ENCODE measurements around the gene MXRA8.

Gene MXRA8

DNA sequence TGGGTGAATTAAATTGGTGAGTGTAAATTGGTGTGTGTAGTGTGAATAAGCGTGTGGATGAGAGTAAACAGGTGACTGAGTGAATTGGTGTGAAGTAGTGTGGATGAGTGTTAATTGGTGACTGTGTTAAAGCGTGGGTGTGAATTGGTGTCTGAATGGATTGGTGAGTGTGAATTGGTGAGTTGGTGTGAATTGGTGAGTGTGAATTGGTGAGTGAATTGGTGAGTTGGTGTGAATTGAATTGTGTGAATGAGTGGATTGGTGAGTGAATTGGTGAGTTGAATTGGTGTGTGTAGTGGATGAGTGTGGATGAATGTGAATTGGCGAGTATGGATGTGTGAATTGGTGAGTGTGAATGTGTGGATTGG is 8.3 kb upstream of the MXRA8 start:
- TF ChIP-seq, protein P1, sequence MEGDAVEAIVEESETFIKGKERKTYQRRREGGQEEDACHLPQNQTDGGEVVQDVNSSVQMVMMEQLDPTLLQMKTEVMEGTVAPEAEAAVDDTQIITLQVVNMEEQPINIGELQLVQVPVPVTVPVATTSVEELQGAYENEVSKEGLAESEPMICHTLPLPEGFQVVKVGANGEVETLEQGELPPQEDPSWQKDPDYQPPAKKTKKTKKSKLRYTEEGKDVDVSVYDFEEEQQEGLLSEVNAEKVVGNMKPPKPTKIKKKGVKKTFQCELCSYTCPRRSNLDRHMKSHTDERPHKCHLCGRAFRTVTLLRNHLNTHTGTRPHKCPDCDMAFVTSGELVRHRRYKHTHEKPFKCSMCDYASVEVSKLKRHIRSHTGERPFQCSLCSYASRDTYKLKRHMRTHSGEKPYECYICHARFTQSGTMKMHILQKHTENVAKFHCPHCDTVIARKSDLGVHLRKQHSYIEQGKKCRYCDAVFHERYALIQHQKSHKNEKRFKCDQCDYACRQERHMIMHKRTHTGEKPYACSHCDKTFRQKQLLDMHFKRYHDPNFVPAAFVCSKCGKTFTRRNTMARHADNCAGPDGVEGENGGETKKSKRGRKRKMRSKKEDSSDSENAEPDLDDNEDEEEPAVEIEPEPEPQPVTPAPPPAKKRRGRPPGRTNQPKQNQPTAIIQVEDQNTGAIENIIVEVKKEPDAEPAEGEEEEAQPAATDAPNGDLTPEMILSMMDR (IDR thresholded peaks at IDR 0.05): no peak

DNA sequence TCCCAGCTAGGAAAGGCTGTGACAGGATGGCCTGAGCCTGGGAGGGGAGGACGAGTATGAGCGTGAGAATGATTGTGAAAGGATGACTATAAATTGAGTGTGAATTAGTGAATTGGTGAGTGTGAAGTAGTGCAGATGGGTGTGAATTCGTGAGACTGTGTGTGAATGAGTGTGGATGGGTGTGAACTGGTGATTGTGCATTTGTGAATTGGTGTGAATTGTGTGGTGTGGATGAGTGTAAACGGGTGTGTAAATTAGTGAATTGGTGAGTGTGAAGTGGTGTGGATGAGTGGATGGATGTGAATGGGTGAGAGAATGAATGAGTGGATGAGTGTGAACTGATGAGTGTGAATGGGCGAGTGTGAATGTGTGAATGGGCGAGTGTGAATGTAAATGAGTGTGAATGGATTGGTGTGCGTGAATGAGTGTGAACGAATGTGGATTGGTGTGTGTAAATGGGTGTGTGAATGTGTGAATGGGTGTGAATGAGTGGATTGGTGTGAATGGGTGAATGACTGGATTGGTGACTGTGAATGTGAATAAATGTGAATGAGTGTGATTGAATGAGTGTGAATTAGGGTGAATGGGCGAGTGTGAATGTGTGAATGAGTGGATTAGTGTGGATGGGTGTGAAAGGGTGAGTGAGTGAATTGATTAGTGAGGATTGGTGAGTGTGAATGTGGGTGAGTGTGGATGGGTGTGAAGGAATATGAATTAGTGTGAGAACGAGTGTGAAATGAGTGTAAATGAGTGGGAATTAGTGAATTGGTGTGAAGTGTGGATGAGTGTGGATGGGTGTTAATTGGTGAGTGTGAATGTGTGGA is 7.7 kb upstream of the MXRA8 start:
- TF ChIP-seq, protein P1 (IDR thresholded peaks at IDR 0.05): no peak

DNA sequence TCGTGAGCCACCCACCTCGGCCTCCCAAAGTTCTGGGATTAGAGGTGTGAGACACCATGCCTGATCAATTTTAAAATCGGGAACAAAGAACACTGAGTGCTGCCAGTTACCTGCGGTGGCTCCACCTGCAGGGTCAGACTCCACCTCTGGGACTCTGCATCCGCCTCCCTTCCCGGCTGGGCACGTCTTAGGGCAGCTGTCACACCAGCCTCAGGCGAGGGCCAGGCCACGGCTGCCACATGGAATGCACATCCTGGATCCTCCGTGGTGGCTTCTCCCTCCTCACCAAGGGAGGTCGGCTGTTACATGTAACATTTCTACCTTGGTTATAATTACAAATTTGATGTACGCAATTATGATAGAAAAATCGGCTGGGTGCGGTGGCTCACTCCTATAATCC is 5.9 kb upstream of the MXRA8 start:
- TF ChIP-seq, protein P1 (IDR thresholded peaks at IDR 0.05): no peak

DNA sequence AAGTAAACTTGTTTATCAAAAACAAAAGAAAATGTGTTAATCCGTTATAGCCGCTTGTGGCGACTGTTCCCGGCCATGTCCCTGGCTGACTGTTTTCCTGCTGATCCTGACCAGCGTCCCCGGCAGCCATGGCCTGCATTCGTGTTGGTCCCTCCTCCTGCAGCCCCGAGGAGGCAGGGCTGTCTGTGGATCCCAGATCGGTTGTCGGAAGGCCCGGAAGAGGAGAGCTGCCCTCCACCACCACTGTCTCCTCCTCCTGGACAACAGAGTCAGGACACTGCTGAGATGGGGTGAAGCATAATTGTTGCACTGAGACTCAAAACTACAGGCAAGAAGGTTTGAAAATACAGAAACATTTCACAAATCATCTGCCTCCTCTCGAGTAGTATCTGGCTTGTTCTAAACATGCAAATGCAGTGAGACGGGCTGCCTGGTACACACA is 3.6 kb upstream of the MXRA8 start:
- TF ChIP-seq, protein P1 (IDR thresholded peaks at IDR 0.05): no peak

DNA sequence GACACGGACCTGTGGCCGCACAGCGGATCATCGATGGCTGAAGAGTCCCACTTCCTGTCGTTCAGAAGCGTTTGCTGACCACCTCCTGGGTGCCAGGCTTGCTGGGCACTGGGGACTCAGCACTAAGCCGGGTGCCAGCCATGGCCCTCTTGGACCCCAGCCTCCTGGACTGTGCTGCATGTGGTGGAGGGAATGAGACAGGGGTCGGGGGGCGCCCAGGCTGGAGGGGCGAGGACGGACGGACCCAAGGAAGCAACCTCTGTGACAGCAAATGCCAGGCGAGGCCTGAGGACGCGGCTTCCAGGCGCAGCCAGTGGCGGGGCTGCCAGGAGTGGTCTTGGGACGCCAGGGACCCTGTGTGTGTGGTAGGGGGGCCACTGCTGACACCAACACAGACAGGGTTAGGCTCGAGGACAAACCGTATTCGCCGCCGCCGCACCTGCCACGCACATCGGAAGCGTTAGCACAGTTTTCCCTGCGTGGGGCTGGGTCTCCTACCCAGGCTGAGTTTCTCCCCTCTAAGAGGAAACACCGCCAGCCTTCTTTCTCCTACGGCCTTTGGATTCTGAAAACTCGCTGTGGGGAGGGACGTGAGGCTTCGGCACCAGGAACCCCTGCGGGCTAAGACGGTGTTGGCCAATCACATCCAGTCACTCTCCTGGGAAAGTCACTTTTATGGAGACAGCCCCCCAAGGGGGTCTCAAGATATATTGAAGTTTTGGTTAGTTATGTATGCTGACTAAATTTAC is 3.1 kb upstream of the MXRA8 start:
- TF ChIP-seq, protein P1 (IDR thresholded peaks at IDR 0.05): no peak

DNA sequence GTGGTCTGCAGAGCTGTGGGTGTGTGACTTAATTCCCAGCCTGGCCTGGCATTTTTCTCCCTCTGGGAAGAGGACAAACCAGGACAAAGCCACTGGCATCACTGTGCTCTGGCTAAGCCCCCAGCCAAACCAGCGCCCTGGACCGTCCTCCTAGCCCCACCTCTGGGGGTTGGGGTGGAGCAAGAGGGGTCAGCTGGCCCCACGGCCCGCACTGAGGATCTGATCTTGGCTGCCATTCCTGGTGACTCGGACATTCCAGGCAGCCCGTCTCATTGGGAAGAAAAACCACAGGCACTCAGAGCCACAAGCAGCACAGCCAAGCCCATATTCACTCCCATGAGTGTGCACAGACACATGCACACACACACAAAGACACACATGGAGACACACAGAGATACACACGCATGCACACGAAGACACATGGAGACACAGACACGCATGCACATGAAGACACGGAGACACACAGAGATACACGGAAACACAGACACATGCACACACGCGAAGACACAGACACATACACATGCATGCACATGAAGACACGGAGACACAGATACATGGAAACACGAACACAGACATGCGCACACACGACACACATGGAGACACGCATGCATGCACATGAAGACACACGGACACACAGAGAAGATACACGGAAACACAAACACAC is 2.3 kb upstream of the MXRA8 start:
- TF ChIP-seq, protein P1 (IDR thresholded peaks at IDR 0.05): no peak

DNA sequence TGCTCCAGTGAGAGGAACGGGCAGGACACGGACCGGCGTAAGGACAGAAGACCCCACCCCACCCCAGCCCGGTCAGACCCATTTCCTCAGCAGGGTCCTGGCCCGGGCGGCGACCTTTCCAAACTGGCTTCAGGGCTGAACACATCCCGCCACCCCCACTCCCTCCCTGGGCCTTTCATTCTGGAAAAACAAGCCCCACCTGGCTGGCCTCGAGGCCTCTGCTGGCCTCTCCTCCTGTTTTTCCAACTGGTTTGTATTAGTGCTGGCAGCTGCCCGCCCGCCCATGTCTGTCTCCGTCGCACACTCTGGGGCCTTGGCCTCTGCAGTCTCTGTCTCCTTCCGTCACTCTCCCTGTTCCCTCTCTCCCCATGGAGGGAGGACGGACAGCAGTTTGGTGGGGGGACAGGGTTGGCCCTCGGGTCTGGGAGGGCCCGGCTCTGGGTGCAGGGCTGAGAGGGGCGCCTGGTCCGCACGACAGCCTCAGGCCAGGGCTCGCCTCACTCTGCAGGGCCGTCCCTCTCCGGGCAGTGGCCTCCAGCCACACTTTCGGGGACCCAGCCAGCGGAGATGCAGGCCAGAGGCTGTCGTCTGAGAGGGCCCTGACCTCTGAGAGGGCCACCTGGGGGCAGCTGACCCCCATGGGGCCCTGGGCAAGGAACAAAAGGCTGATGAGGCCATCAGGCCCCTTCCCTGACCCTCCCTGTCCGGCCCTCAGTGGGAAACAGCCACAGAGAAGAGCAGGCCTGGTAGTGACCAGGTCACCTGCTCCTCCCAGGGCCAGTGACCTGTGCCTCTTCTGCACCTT is 1.5 kb upstream of the MXRA8 start:
- TF ChIP-seq, protein P1 (IDR thresholded peaks at IDR 0.05): no peak

Measured in LNCAP (cell line).